Pancreas (tissue), 10 donors: ENCODE results near the gene SSBP2. TPM values are rescaled to one million over a fixed set of nuclear protein-coding genes. Genes with fewer than 3 reads are reported as not detected.

Experiments
- ATAC-seq, 4 donors: fragments of 200-7000 bp; cut with Tn5 transposase; one replicate each; pipeline versions ENCODE4 v1.8.0 to v1.9.1; 2020; ENCODE audit warnings: mild to moderate bottlenecking in 4 of 4, moderate library complexity in 4 of 4
- DNase-seq, 6 donors: peaks; one replicate each; pipeline ENCODE4 v3.0.0-alpha.2; 2020
- FAIRE-seq: peaks from 2 replicates; lab custom pipeline; 2012; peaks lifted over from hg19 to GRCh38; lab: Jason Lieb, UNC
- H3K27ac ChIP-seq, 4 donors: fragments of 200-600 bp; sonication (generic); 1 replicate in 3 of 4; 2 replicates in 1 of 4; pipeline versions ENCODE4 v1.5.0 to v1.8.0; 2020
- H3K27me3 ChIP-seq, 4 donors: fragments of 200-600 bp; one replicate each; pipeline ENCODE4 v1.8.0; 2021
- H3K36me3 ChIP-seq, 3 donors: fragments of 200-600 bp; sonication (generic) in 1 of 3; one replicate each; pipeline versions ENCODE4 v1.5.0 to v1.8.0; 2020 to 2021
- H3K4me1 ChIP-seq, 3 donors: fragments of 200-600 bp; one replicate each; pipeline ENCODE4 v1.8.0; 2021
- H3K4me3 ChIP-seq, 4 donors: fragments of 200-600 bp; sonication (generic) in 2 of 4; one replicate each; pipeline versions ENCODE4 v1.5.0 to v1.8.0; 2020 to 2021
- H3K9me3 ChIP-seq, 4 donors: fragments of 200-600 bp; one replicate each; pipeline ENCODE4 v1.8.0; 2021
- CTCF ChIP-seq, 4 donors: fragments of 200-600 bp; sonication (generic) in 3 of 4; IDR thresholded peaks; one replicate each; pipeline versions ENCODE4 v1.5.0 to v1.8.0; 2021; ENCODE audit warnings: antibody characterized with exemption in 4 of 4
- WGBS, 2 donors: extraction: QIAGEN DNeasy Blood & Tissue Kit; methylation state at CpG; one replicate each; pipeline ENCODE4 v1.1.7; 2013; 5-methylcytosine and 5-hydroxymethylcytosine counted together
- intact Hi-C, 3 donors: fragments of 100-400 bp; cut with DNase I; formaldehyde crosslinking; loops; one replicate each; pipeline versions ENCODE4 v1.11.1 to v1.14.2; 2022
- polyA plus RNA-seq, 2 donors: library from polyadenylated mRNA; stranded (reverse); fragments of 200-250 nt; gene quantifications; one replicate each; pipeline ENCODE4 v1.2.3, GENCODE V29; 2013
- total RNA-seq, 6 donors: library from RNA; stranded (reverse); fragmentation: NEBNext Ultra II Directional in 4 of 6; extraction: Animal tissue kit (Norgen Biotek cat#: 25700) in 4 of 6; gene quantifications; one replicate each; pipeline versions ENCODE4 v1.2.1 to v1.2.4, GENCODE V29; 2021 to 2023
- donor health status: healthy with polysubstance abuse.
- donor health status: DM: no; HTN: no; CAD: no; lungs with moderate emphysema.
- donor health status: DM: no; HTN: no; CAD: no.
- donor health status: control.
- donor health status: control.
- donor health status: Bipolar disorder and iron deficiency.
- donor health status: DM: yes; HTN: yes; CAD: no.
- donor health status: DM: no; HTN: no; CAD: no.
- donor health status: DM: no; HTN: no; CAD: no.
- donor health status: DM: yes; HTN: yes; CAD: no.

SSBP2 gene
- total and polyA plus RNA-seq, 8 donors, result 8.6 to 20.7 (median 15.8) TPM

DNA sequence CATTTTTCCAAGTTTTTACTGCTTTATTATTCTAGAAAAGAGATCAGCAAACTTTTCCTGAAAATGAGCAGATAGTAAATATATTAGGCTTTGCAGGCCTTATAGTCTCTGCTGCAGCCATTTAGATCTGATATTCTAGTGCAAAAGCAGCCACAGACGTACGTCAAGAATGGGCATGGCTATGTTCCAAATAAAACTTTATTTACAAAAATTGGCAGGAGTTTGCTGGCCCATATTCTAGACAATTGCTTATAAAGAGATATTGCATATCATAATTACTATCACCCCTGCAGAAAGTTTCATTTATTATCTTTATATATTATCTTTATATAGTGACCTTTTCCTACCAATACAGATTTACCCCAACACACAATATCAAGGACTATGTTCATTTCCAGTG, 195.0 kb downstream of the SSBP2 start:
- ATAC-seq (no peak), FAIRE-seq (no peak), DNase-seq (no peak)
- Histone ChIP-seq H3K27me3 (no peaks in the 10 kb centered on the region), H3K4me1 (no peaks in the 10 kb centered on the region), H3K36me3 (no peaks in the 10 kb centered on the region), H3K9me3 (peaks cover 0 to 3% (median 0%) of the 10 kb centered on the region in 4 donors), H3K27ac (no peak overlapping the region), H3K4me3 (no peak overlapping the region)
- intact Hi-C loops, result no loop called here
- WGBS, 2 donors, result 58 to 66% methylated on average over 2 of the region's 2 CpGs
- TF ChIP-seq CTCF (IDR thresholded peaks at IDR 0.05), result no peak

- DNase-seq (no peak), ATAC-seq (no peak), FAIRE-seq (no peak)
- H3K27me3 ChIP-seq, result no peaks in the 10 kb centered on the region
- intact Hi-C loops, result no loop called here
- WGBS, 2 donors, result 93 to 95% methylated on average over 1 of the region's 1 CpG
- TF ChIP-seq CTCF (IDR thresholded peaks at IDR 0.05), result no peak
- H3K9me3 ChIP-seq, result peaks cover 0 to under 1% (median 0%) of the 10 kb centered on the region in 4 donors
- no peak overlapping the region for H3K27ac ChIP-seq
- H3K4me3 ChIP-seq, result no peak overlapping the region
- H3K4me1 ChIP-seq, result no peaks in the 10 kb centered on the region
- H3K36me3 ChIP-seq, result no peaks in the 10 kb centered on the region
These were observed 196.2 kb downstream of the SSBP2 start for GRCh38 chr5:81554647-81555046.

DNA sequence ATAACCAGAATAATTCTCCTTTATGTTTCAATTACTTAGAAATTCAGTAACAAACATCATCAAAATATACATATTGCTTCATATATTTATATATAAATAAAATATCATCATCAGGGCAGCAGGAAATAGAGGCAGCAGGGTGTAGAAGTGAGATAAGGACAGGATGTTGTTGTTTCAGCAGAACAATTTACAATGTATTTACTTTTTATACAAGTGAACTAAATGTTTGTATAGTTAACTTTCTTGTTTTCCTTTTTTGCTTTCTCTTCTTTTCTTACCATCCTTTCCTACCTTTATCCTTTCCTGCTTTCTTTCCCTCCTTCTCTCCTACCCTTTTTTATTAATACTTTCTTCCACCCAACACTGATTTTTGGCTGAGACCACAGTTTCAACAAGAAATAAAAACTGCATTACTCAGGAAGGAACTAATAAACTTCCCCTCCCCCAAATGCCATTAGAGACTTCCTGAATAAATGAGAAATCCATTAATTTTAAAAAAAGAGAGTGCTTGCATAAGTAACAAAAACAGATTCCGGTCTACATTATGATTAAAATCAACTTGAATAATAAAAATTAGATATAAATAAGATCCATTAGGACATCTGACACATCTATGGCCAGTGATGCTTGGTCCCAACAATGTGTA, 197.2 kb downstream of the SSBP2 start:
- H3K4me3 ChIP-seq, result no peak overlapping the region
- no peak overlapping the region for H3K27ac ChIP-seq
- H3K27me3 ChIP-seq, result no peaks in the 10 kb centered on the region
- H3K36me3 ChIP-seq, result no peaks in the 10 kb centered on the region
- intact Hi-C loops, result no loop called here
- WGBS, 2 donors, result 76 to 77% methylated on average over 1 of the region's 1 CpG
- no peak for FAIRE-seq
- TF ChIP-seq CTCF (IDR thresholded peaks at IDR 0.05), result no peak
- H3K4me1 ChIP-seq, result no peaks in the 10 kb centered on the region
- ATAC-seq, result no peak
- no peak for DNase-seq
- no peaks in the 10 kb centered on the region for H3K9me3 ChIP-seq

DNA sequence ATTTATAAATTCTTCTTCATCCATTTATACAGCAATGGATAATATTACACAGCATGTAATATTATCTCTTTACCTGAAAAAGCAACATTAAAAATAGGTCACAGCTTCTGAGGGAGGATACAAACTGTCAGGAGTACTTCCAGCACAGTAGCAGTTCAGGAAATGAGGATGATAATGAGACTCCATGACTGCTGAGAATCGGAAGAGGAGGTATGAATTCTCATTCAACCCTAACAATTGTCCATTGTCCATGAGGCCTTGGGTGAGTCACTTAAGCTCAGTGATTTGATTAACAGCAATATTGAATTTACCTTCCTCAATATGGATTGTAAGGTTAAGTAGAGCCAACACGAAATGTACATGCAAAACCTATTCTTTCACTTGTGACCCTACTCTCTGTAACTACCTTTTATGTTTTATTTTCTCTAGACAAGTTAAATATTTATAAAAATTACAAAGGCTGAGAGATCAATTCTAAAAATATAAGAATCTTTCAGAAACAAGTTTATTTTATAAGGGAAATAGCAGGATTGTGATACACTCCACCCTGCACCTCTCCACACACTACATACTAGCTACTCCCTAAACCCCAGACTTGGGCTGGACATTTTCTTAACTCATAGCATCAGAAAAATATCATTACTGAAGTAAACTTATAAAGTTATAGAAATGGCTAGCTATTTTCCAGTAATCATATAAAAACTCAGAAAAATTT, 197.9 kb downstream of the SSBP2 start:
- Histone ChIP-seq H3K27ac (no peak overlapping the region), H3K27me3 (no peaks in the 10 kb centered on the region), H3K4me1 (no peaks in the 10 kb centered on the region), H3K4me3 (no peak overlapping the region), H3K36me3 (no peaks in the 10 kb centered on the region), H3K9me3 (no peaks in the 10 kb centered on the region)
- intact Hi-C loops, result no loop called here
- ATAC-seq (peak in 2 of 4 donors; percentile 19 to 20), FAIRE-seq (no peak), DNase-seq (no peak)
- no peak for TF ChIP-seq CTCF (IDR thresholded peaks at IDR 0.05)
- 72 to 78% methylated on average over 2 of the region's 2 CpGs for WGBS, 2 donors

DNA sequence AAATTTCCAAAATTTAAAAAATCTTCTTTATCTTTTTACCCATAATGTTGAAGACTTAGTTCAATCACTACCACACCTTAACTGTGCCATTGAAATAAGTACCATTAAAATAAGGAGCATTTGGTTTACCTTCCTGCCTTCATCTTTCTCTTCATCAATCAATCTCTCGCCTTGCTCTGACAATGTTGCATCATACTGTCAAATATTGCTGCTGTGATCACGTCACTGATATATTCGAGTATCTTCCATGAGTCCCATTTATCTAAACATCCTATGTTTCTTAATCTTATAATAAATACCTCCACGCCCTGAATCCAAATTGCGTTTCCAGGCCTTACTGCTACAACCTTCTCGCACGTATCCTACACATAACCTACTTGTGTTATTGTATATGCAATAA, 201.8 kb downstream of the SSBP2 start:
- Histone ChIP-seq H3K27me3 (no peaks in the 10 kb centered on the region), H3K4me3 (no peak overlapping the region), H3K27ac (no peak overlapping the region), H3K4me1 (peaks cover 0 to 4% (median 0%) of the 10 kb centered on the region in 3 donors), H3K9me3 (no peaks in the 10 kb centered on the region), H3K36me3 (no peaks in the 10 kb centered on the region)
- DNase-seq, result no peak
- no peak for FAIRE-seq
- ATAC-seq, result no peak
- intact Hi-C loops, result no loop called here
- 96 to 97% methylated on average over 7 of the region's 7 CpGs for WGBS, 2 donors
- no peak for TF ChIP-seq CTCF (IDR thresholded peaks at IDR 0.05)
